Activated T-cell treated with anti-CD3 and anti-CD28 coated beads for 4 hours (primary cell): Measurements from ENCODE around the gene ZNF189.

Experiments used
- DNase-seq: peaks from one replicate; pipeline ENCODE4 v3.0.0-alpha.2; 2020

ZNF189 gene

GRCh38 chr9:101455656-101456240 is 57.1 kb downstream of the ZNF189 start:
- no peak for DNase-seq

DNA sequence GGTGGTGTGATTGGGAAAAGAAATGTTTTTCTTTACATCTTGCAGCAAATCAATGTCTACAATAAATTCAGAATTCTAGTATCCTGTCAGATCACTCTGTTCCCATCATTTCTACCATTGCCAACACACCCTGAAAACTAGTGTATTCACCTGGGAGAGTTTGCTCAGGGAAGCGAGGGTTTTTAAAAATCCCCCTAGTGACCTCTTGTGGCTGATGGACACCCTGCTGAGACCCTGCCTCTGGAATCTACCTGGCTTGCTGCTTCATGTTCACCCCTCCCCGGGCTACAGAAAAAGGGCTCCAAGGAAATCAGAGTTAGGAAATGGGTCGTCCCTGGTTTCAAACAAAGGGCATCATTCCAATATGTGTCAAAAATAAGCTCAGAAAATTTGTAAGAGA is 58.4 kb downstream of the ZNF189 start:
- no peak for DNase-seq

DNA sequence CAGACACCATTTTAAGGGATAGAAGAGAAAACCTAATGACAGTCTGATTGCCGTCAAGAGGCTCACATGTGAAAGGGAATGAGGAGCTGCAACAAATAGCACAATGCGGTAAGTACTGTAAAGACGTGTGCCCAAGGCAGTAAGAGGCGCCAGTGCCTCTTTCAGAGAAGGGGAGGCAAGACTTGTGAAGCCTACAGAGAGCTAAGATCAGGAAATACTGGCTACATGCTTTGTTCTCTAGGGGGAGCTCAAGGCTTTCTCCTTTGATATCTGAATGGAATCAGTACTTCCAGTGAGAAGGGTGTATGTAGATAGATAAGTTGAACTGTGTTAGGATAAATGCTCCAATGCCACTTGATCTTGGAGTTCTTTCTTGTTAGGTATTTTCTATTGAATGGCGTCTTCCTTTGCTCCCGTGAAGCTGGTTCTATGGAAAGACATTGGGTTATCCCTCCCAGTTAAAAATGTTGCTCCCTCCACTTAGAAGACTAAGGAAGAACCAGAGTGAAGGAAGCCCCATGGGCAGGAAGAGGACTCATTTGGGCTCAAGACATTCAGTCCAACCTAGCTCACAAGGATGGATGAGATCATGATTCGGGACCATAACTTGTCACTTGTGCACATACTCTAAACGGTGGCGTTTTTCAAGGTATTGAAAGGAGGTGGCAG is 60.4 kb downstream of the ZNF189 start:
- no peak for DNase-seq
